Mucosa of gallbladder (tissue), 1 donor: ENCODE results near the gene PRKCD. TPM values are rescaled to one million over a fixed set of nuclear protein-coding genes. Genes with fewer than 3 reads are reported as not detected.

Experiments used
- DNase-seq: peaks from one replicate; pipeline ENCODE4 v3.0.0-alpha.2; 2020; ENCODE audit warnings: low spot score
- total RNA-seq: library from RNA; stranded (reverse); gene quantifications from one replicate; pipeline ENCODE4 v1.2.1, GENCODE V29; 2021
- donor health status: DM: no; HTN: no; CAD: no.

PRKCD gene
- total RNA-seq, 1 donor from 2014 or later, result 103 TPM

GRCh38 chr3:53190659-53191058 lies 29.6 kb downstream of the PRKCD start:
- no peak for DNase-seq

GRCh38 chr3:53191836-53192480 lies 30.9 kb downstream of the PRKCD start:
- DNase-seq, result no peak

GRCh38 chr3:53192608-53193007 lies 31.6 kb downstream of the PRKCD start:
- DNase-seq, result no peak

GRCh38 chr3:53193466-53194209 lies 32.6 kb downstream of the PRKCD start:
- DNase-seq, result no peak

GRCh38 chr3:53194210-53195065 lies 33.4 kb downstream of the PRKCD start:
- DNase-seq, result peak; percentile 34

- DNase-seq, result no peak
Measured at GRCh38 chr3:53195066-53195450, 34.0 kb downstream of the PRKCD start.

GRCh38 chr3:53195602-53196574 lies 34.9 kb downstream of the PRKCD start:
- DNase-seq, result no peak

- DNase-seq, result peak; percentile 51
Measured at GRCh38 chr3:53196575-53197407, 35.8 kb downstream of the PRKCD start.

- no peak for DNase-seq
Measured at GRCh38 chr3:53198256-53198977, 37.4 kb downstream of the PRKCD start.

- DNase-seq, result no peak
Measured at GRCh38 chr3:53198996-53199395, 38.0 kb downstream of the PRKCD start.

GRCh38 chr3:53199834-53200233 lies 38.8 kb downstream of the PRKCD start:
- no peak for DNase-seq

- DNase-seq, result no peak
Measured at GRCh38 chr3:53200501-53201498, 39.8 kb downstream of the PRKCD start.

GRCh38 chr3:53202331-53203015 lies 41.5 kb downstream of the PRKCD start:
- no peak for DNase-seq

- DNase-seq, result no peak
Measured at GRCh38 chr3:53211706-53212702, 51.0 kb downstream of the PRKCD start.

GRCh38 chr3:53213276-53213675 lies 52.3 kb downstream of the PRKCD start:
- DNase-seq, result no peak

- DNase-seq, result no peak
Measured at GRCh38 chr3:53215816-53216215, 54.8 kb downstream of the PRKCD start.

GRCh38 chr3:53216723-53217122 lies 55.7 kb downstream of the PRKCD start:
- no peak for DNase-seq
